Fibroblast of lung (primary cell): Measurements from ENCODE around the gene CACNA1E.

Source experiments
- EZH2 ChIP-seq: IDR thresholded peaks from 2 replicates; pipeline ENCODE4 v1.5.1; 2012; ENCODE audit warnings: low read length, control low read depth, mild to moderate bottlenecking; ENCODE audit errors: missing control alignments
- TF ChIP-seq, protein P1 (sequence below), 2 donors: IDR thresholded peaks in 1 of 2; conservative IDR thresholded peaks in 1 of 2; 1 replicate in 1 of 2; 2 replicates in 1 of 2; pipeline ENCODE4 v1.5.1; 2011 to 2012; ENCODE audit warnings: low read length in 2 of 2, control low read depth in 1 of 2, inconsistent platforms in 1 of 2, low read depth in 1 of 2, mild to moderate bottlenecking in 1 of 2

DNA sequence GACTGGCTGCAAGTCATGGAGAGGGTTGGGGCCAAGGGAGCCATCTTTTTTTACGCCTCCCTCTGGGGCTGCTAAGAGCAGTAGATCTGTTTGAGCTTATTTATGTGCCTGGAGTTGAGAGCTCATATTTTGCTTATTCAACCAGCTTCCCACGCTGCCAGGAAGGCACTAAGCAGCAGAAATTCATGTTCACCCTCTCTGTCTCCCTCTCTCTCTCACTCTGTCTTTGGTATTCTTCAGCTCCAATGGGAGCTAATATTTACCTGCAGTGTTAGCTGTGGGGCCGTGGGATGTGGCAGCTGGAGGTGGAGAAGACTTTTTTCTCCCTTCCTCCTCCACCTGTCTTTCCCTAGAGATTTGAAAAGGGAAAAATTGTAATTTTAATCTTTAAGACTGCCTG is 26.8 kb upstream of the CACNA1E start:
- no peak for TF ChIP-seq EZH2
- TF ChIP-seq, protein P1, sequence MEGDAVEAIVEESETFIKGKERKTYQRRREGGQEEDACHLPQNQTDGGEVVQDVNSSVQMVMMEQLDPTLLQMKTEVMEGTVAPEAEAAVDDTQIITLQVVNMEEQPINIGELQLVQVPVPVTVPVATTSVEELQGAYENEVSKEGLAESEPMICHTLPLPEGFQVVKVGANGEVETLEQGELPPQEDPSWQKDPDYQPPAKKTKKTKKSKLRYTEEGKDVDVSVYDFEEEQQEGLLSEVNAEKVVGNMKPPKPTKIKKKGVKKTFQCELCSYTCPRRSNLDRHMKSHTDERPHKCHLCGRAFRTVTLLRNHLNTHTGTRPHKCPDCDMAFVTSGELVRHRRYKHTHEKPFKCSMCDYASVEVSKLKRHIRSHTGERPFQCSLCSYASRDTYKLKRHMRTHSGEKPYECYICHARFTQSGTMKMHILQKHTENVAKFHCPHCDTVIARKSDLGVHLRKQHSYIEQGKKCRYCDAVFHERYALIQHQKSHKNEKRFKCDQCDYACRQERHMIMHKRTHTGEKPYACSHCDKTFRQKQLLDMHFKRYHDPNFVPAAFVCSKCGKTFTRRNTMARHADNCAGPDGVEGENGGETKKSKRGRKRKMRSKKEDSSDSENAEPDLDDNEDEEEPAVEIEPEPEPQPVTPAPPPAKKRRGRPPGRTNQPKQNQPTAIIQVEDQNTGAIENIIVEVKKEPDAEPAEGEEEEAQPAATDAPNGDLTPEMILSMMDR (conservative IDR thresholded peaks at IDR 0.05 in 1 of 2, IDR thresholded peaks at IDR 0.05 in 1 of 2; ENCODE audit: low read depth in 1 of 2, low read length in 2 of 2) = no peak
